Fibroblast of lung (primary cell): ENCODE results near the gene SLK. TPM values are rescaled to one million over a fixed set of nuclear protein-coding genes. Genes with fewer than 3 reads are reported as not detected.
A peak's percentile ranks its signal among the peaks of the same experiment; 100 is the strongest.

Source experiments
- DNase-seq, 2 donors: peaks; one replicate each; pipeline versions ENCODE4 v3.0.0 to v3.0.0-alpha.2; 2010; ENCODE audit warnings: low read depth in 2 of 2
- H2AFZ ChIP-seq: 2 replicates; pipeline ENCODE4 v1.5.1; 2012; ENCODE audit warnings: low read length, control low read depth, inconsistent platforms
- H3K27ac ChIP-seq: 2 replicates; pipeline ENCODE4 v1.5.1; 2011; ENCODE audit warnings: low read length, control low read depth; ENCODE audit not compliant: insufficient read depth
- H3K27me3 ChIP-seq: 2 replicates; pipeline ENCODE4 v1.5.1; 2011; ENCODE audit warnings: mild to moderate bottlenecking, low read length; ENCODE audit not compliant: control insufficient read depth, insufficient read depth
- H3K36me3 ChIP-seq: 2 replicates; pipeline ENCODE4 v1.5.1; 2011; ENCODE audit warnings: low read length; ENCODE audit not compliant: control insufficient read depth, insufficient read depth
- H3K4me1 ChIP-seq: 2 replicates; pipeline ENCODE4 v1.5.1; 2011; ENCODE audit warnings: low read length; ENCODE audit not compliant: control insufficient read depth, insufficient read depth; ENCODE audit errors: extremely low read depth
- H3K4me2 ChIP-seq: 2 replicates; pipeline ENCODE4 v1.5.1; 2011; ENCODE audit warnings: low read length, control low read depth; ENCODE audit not compliant: insufficient read depth; ENCODE audit errors: extremely low read depth
- H3K4me3 ChIP-seq, 4 experiments: fragments of 200-600 bp in 1 of 4; sonication (generic) in 1 of 4; replicated peaks in 1 of 4; 2 replicates each; pipeline ENCODE4 v1.5.1; 2011 to 2016; ENCODE audit warnings: low read length in 4 of 4, low read depth in 3 of 4, mild to moderate bottlenecking in 3 of 4, control low read depth in 2 of 4, inconsistent platforms in 1 of 4, mixed read lengths in 1 of 4; ENCODE audit not compliant: insufficient read depth in 1 of 4; ENCODE audit errors: control extremely low read depth in 1 of 4
- H3K79me2 ChIP-seq: 2 replicates; pipeline ENCODE4 v1.5.1; 2012; ENCODE audit warnings: mild to moderate bottlenecking, low read length, inconsistent platforms; ENCODE audit not compliant: control insufficient read depth, insufficient read depth
- H3K9ac ChIP-seq: 2 replicates; pipeline ENCODE4 v1.5.1; 2011; ENCODE audit warnings: mild to moderate bottlenecking, low read length, control low read depth; ENCODE audit not compliant: insufficient read depth
- H3K9me3 ChIP-seq: 2 replicates; pipeline ENCODE4 v1.5.1; 2012; ENCODE audit warnings: low read depth, low read length; ENCODE audit not compliant: control insufficient read depth, insufficient read depth
- H4K20me1 ChIP-seq: 2 replicates; pipeline ENCODE4 v1.5.1; 2011; ENCODE audit warnings: low read length; ENCODE audit not compliant: control insufficient read depth, insufficient read depth; ENCODE audit errors: extremely low read depth
- EZH2 ChIP-seq: IDR thresholded peaks from 2 replicates; pipeline ENCODE4 v1.5.1; 2012; ENCODE audit warnings: low read length, control low read depth, mild to moderate bottlenecking; ENCODE audit errors: missing control alignments
- polyA plus RNA-seq, 2 donors: library from polyadenylated mRNA; depleted of rRNA in 1 of 2; stranded (reverse) in 1 of 2; unstranded in 1 of 2; fragments of >200 nt; gene quantifications; 2 replicates each; pipeline ENCODE4 v1.2.1, GENCODE V29; 2011 to 2012; ENCODE audit warnings: missing spikeins in 1 of 2
- total RNA-seq: library from RNA; depleted of rRNA; stranded (reverse); fragments of >200 nt; gene quantifications from 2 replicates; pipeline ENCODE4 v1.2.1, GENCODE V29; 2014
- TF ChIP-seq, protein P1 (sequence below), 2 donors: IDR thresholded peaks in 1 of 2; conservative IDR thresholded peaks in 1 of 2; 1 replicate in 1 of 2; 2 replicates in 1 of 2; pipeline ENCODE4 v1.5.1; 2011 to 2012; ENCODE audit warnings: low read length in 2 of 2, control low read depth in 1 of 2, inconsistent platforms in 1 of 2, low read depth in 1 of 2, mild to moderate bottlenecking in 1 of 2

The SLK gene
- total and polyA plus RNA-seq, 2 donors (not counting 1 experiment from before 2014, with no cell fraction given) = 18.2 to 63.1 TPM

DNA sequence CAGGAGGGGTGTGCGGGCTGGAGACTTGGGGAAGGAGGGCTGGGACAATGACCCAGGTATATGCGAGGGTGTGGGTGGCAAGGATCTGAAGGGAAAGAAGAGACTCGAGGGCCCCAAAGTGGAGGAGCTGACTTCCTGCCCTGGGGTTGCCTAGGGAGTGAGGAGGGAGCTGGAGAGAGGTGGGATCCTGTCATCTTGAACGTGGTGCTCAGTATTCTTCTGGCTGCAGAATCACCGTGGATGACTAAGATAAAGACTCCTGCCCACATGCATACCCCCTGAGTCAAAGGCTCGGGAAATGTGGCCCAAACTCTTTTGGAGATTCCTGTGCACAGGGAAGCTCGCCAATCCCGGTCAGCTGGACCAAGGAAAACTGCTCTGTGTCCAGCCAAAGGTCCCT lies 87.5 kb downstream of the SLK start:
- peak in 1 of 2 donors; percentile 84 for DNase-seq
- Histone ChIP-seq H3K27me3 (no peaks in the 10 kb centered on the region), H3K4me3 (no peak overlapping the region), H2AFZ (no peak overlapping the region), H4K20me1 (no peaks in the 10 kb centered on the region), H3K9ac (no peak overlapping the region), H3K9me3 (no peaks in the 10 kb centered on the region), H3K4me1 (peaks cover 4% of the 10 kb centered on the region), H3K36me3 (no peaks in the 10 kb centered on the region), H3K79me2 (no peaks in the 10 kb centered on the region), H3K27ac (no peak overlapping the region), H3K4me2 (no peak overlapping the region)
- TF ChIP-seq, protein P1, sequence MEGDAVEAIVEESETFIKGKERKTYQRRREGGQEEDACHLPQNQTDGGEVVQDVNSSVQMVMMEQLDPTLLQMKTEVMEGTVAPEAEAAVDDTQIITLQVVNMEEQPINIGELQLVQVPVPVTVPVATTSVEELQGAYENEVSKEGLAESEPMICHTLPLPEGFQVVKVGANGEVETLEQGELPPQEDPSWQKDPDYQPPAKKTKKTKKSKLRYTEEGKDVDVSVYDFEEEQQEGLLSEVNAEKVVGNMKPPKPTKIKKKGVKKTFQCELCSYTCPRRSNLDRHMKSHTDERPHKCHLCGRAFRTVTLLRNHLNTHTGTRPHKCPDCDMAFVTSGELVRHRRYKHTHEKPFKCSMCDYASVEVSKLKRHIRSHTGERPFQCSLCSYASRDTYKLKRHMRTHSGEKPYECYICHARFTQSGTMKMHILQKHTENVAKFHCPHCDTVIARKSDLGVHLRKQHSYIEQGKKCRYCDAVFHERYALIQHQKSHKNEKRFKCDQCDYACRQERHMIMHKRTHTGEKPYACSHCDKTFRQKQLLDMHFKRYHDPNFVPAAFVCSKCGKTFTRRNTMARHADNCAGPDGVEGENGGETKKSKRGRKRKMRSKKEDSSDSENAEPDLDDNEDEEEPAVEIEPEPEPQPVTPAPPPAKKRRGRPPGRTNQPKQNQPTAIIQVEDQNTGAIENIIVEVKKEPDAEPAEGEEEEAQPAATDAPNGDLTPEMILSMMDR (conservative IDR thresholded peaks at IDR 0.05 in 1 of 2, IDR thresholded peaks at IDR 0.05 in 1 of 2; ENCODE audit: low read depth in 1 of 2, low read length in 2 of 2) = no peak
- TF ChIP-seq EZH2 = no peak

DNA sequence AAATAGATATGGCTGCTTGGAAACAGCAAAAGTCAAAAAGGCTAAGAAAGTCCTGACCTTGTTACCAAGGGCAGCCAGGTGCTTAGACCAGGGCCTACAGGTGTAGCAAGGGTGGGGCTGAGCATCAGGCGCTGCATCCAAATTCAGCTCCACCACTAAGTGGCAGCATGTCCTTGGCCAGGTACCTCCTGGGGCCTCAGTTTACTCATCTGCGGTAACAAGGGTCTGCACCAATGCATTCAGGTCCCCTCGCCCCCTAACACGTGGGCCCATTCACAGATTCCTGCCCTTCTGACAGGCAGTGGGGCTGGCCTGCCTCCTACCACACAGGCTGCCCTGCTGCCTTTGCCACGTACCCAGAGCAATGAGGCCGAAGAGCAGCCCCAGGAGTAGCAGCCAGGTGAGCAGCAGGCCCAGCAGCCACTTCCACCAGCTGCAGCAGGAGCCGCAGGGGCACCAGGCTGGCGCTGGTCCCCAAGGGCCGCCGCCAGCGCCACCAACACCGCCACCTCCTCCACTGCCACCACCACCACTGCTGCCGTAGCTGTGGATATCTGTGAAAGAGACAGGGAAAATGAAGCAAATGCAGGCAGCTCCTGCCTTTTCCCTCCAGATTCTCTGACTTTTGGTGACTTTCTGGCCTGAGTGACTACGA lies 89.8 kb downstream of the SLK start:
- Histone ChIP-seq H3K4me3 (no peak overlapping the region), H3K27ac (no peak overlapping the region), H3K4me1 (no peaks in the 10 kb centered on the region), H3K27me3 (no peaks in the 10 kb centered on the region), H3K36me3 (no peaks in the 10 kb centered on the region), H4K20me1 (no peaks in the 10 kb centered on the region), H3K9ac (no peak overlapping the region), H3K79me2 (no peaks in the 10 kb centered on the region), H3K9me3 (no peaks in the 10 kb centered on the region), H3K4me2 (no peak overlapping the region), H2AFZ (no peak overlapping the region)
- no peak for DNase-seq
- TF ChIP-seq, protein P1 (conservative IDR thresholded peaks at IDR 0.05 in 1 of 2, IDR thresholded peaks at IDR 0.05 in 1 of 2; ENCODE audit: low read depth in 1 of 2, low read length in 2 of 2) = no peak
- no peak for TF ChIP-seq EZH2

DNA sequence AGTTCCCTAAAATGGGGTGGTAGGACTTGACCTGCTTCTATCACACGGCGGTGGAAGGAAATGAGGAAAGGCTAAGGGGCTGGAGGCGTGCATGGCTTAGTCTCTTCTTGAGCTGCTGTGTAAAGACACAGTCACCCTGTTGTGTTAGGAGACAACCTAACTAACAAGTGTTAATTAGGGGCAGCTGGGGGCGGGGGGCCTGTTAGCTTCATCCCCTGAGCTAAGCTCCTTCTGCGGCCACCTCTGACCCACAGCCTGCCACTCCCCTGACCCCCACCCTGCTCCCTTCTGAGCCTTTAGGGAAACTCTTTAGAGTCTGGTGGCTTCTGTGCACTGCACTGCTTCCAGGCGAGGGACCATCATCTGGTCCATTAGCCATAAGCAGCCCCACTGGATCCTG lies 90.8 kb downstream of the SLK start:
- no peak overlapping the region for H3K9ac ChIP-seq
- no peaks in the 10 kb centered on the region for H3K79me2 ChIP-seq
- TF ChIP-seq EZH2 = no peak
- TF ChIP-seq, protein P1 (conservative IDR thresholded peaks at IDR 0.05 in 1 of 2, IDR thresholded peaks at IDR 0.05 in 1 of 2; ENCODE audit: low read depth in 1 of 2, low read length in 2 of 2) = no peak
- DNase-seq = no peak
- H3K27me3 ChIP-seq = no peaks in the 10 kb centered on the region
- H3K4me2 ChIP-seq = no peak overlapping the region
- no peaks in the 10 kb centered on the region for H3K9me3 ChIP-seq
- no peak overlapping the region for H3K4me3 ChIP-seq
- H3K36me3 ChIP-seq = no peaks in the 10 kb centered on the region
- H3K27ac ChIP-seq = no peak overlapping the region
- H4K20me1 ChIP-seq = no peaks in the 10 kb centered on the region
- H3K4me1 ChIP-seq = no peaks in the 10 kb centered on the region
- H2AFZ ChIP-seq = no peak overlapping the region
